Pons (tissue), 1 donor: ENCODE data around the gene LRRC56.

Experiments
- DNase-seq: peaks from one replicate; pipeline ENCODE4 v3.0.0-alpha.2; 2016; ENCODE audit warnings: low spot score

The LRRC56 gene

DNA sequence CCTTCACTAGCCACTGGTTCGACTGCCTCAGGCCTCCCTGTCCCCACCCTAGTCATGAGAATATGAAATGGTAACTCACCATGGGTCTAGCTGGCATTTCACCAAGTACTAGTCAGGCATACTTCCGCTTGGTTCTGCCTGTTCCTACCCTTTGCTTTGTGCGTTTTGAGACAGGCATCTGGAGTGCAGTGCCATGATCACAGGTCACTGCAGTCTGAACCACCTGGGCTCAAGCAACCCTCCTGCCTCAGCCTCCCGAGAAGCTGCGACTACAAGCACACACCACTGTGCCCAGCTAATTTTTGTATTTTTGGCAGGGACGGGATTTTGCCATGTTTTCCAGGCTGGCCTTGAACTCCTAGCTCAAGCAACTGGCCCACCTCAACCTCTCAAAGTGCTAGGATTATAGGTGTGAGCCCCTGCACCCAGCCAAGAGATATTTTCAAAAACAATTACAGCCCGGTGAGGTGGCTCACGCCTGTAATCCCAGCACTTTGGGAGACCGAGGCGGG, 16.1 kb upstream of the LRRC56 start:
- no peak for DNase-seq

GRCh38 chr11:526192-526591, 11.1 kb upstream of the LRRC56 start:
- no peak for DNase-seq

GRCh38 chr11:528166-528814, 9.0 kb upstream of the LRRC56 start:
- no peak for DNase-seq

DNA sequence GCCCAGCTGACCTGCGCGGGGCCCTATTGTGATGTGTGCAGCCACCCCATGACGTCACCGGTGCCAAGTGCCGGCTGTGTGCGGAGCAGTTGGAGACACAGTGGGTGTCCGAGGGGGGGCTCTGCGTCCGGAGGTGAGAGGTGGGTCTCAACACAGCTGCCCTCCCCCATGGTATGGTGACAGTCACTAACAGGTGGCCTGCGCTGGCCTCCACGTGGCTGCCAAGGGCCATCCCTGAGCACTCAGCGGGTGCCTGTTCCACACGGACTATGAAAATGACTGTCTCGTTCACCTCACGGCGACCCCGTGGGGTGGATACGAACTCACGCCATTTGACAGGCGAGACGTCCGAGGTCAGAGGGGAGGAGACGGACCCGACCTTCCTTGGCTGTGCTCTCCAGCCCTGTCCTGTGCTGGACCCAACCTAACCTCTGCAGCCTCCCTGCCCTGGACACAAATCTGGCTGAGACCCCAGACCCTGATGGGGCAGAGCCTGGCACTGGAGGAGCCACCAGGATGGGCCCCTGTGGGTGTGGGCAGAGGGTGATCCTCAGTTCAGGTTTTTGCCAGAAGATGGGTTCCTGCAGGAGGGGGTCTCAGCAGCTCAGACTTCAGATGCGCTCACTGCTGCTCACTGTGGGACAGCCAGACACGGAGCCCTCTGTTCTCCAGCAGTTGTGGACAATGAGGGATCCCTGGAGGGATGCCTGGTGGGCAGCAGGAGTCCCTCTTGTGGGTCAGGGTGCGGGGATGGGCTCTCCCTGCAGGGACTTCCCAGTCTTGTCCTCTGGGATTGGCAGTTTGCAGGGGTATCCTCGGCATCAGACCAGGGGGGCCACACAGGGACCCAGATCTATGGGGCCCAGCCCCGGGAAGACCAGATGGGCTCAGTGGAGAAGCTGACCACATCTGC, 8.3 kb upstream of the LRRC56 start:
- no peak for DNase-seq

DNA sequence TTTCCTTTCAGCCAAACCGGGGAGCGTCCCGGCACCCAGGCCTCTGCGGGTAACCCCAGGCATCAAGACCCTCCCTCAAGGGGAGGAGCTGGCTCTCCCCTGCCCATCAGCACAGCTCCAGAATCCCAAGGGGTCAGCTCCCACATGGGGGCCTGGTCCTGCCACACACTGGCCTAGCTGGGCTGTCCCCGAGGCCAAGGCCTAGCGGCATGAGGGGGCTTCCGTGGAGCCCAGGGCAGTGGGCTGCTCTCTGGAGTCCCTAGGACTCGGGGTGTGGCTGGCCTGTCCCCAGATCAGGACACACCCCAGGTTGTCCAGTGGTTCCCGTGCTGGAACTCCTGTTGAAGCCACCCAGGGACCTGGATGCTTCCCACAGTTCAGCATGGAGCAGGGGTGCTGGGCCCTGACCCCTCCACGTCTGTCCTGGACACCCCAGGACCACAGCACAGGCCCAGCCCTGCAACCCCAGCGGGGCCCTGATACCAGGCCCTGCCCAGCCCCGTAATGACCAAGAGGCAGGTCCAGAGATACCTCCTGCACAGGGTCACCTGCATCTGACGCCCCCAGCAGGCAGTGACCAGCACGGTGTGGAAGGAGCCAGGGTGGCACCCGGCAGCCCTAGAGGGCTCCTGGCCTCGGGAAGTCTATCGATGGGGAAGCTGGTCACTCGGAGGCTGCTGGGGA, 7.5 kb upstream of the LRRC56 start:
- DNase-seq, result no peak

GRCh38 chr11:530960-531831, 6.1 kb upstream of the LRRC56 start:
- no peak for DNase-seq

- no peak for DNase-seq
Measured at GRCh38 chr11:531919-532526, 5.3 kb upstream of the LRRC56 start.

- DNase-seq, result no peak
Measured at GRCh38 chr11:532527-532985, 4.8 kb upstream of the LRRC56 start.

GRCh38 chr11:532986-533585, 4.2 kb upstream of the LRRC56 start:
- DNase-seq, result no peak

DNA sequence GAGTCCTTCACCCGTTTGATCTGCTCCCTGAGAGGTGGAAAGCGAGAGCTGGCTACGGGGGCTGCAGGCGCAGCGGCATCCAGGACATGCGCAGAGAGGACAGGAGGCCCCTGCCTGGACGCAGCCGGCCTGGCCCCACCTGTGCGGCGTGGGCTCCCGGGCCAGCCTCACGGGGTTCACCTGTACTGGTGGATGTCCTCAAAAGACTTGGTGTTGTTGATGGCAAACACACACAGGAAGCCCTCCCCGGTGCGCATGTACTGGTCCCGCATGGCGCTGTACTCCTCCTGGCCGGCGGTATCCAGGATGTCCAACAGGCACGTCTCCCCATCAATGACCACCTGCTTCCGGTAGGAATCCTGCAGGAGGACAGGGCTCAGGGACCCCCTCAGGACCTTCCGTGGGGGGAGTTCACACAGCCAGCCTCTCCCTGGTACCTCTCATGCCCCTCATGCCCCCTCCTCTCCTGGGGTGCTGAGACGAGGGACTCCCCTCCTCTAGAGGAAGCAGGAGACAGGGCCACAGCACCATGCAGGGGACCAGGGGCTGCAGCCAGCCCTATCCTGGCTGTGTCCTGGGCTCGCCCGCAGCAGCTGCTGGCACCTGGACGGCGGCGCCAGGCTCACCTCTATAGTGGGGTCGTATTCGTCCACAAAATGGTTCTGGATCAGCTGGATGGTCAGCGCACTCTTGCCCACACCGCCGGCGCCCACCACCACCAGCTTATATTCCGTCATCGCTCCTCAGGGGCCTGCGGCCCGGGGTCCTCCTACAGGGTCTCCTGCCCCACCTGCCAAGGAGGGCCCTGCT, 3.5 kb upstream of the LRRC56 start:
- no peak for DNase-seq

GRCh38 chr11:534396-535209, 2.7 kb upstream of the LRRC56 start:
- DNase-seq, result no peak

DNA sequence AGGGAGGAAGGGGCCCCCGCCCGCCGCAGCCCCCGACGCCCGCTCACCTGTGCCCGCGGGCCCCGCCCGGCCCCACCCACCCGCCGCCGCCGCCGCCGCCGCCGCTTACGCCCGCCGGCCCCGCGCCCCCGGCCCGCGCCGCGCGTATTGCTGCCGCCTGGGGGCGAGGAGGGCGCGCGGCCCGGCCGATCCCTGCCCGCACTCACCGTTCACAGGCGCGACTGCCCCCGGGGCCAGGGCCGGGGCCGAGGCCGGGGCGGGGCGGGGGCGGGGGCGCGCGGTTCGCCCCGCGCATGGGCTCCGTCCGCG, 2.2 kb upstream of the LRRC56 start:
- no peak for DNase-seq

- DNase-seq, result peak; percentile 91
Measured at GRCh38 chr11:535519-536454, 1.5 kb upstream of the LRRC56 start, which contains the start of gene HRAS. Gene HRAS, minus strand, starts transcription at chr11:535576.

DNA sequence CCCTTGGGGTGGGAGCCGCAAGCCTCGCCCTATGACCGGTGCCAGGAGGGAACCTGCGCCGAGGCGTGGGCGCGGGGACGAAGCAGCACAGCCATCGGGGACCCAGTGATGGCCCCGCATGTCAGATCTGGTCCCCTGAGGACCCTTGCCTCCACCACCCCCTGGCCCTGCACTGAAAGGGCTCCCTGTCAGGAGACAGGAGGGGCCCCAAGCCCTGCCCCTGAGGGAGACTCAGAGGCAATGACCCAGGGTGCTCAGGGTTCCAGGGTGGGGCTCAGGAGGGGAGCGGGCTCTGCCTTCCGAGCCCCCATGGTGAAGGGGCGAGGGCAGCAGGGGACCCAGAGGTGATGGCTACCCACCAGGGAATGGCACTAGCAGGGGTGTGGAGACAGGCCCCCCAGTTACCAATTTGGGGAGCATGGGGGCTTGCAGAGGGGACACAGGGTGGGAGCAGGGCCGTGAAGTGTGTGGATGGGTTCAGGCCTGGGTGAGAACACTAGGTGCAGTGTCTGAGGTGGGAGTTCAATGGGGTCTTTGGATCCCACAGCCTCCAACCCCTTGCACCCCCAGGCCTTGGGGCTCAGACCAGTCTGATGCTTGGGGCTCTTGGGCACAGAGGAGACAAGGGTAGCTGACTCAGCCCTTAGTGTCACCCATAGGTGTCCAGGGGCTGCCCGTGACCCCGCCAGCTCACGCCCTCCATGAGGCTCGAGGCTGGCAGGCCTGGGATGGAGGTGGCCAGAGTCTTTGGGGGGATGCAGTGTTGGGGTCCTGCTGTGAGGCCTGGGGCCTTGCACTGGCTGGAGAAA, 499 bp downstream of the LRRC56 start:
- DNase-seq, result no peak

- no peak for DNase-seq
Measured at GRCh38 chr11:538431-539051, 1.2 kb downstream of the LRRC56 start.

DNA sequence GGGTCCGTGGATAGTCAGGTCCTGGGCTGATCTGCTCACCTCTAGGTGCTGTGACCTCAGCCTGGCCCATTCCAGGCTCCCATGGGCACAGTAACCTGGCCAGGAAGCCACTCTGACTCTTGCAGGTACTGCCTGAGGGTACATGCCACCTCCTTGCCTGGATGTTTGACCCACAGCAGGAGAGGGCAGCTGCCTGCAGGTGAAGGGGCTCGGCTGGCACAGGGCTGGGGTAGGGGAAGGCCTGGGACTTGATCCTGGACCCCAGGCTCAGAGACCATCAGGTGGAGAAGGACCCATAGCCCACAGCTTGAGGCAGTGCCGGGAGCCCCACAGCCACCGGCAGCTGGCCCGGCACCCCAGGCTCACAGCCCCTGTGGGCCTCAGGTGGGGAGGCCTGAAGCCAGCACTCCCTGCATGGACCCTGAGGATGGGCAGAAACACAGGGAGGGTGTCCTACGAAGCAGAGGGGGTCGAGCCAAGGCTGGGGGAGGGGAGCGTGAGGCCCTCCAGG, 2.7 kb downstream of the LRRC56 start:
- no peak for DNase-seq
